GM12865 (cell line): ENCODE results near the gene CST7.

Experiments used
- DNase-seq: peaks from one replicate; pipeline ENCODE4 v3.0.0; 2010; ENCODE audit warnings: low read depth
- H3K4me3 ChIP-seq: 2 replicates; pipeline ENCODE4 v1.5.1; 2011; ENCODE audit warnings: mild to moderate bottlenecking, low read depth, low read length, control low read depth
- TF ChIP-seq, protein P1 (sequence below): IDR thresholded peaks from 2 replicates; pipeline ENCODE4 v1.5.1; 2011; ENCODE audit warnings: low read length, control low read depth, low read depth, inconsistent platforms; ENCODE audit not compliant: insufficient read depth; ENCODE audit errors: missing control alignments

The CST7 gene

DNA sequence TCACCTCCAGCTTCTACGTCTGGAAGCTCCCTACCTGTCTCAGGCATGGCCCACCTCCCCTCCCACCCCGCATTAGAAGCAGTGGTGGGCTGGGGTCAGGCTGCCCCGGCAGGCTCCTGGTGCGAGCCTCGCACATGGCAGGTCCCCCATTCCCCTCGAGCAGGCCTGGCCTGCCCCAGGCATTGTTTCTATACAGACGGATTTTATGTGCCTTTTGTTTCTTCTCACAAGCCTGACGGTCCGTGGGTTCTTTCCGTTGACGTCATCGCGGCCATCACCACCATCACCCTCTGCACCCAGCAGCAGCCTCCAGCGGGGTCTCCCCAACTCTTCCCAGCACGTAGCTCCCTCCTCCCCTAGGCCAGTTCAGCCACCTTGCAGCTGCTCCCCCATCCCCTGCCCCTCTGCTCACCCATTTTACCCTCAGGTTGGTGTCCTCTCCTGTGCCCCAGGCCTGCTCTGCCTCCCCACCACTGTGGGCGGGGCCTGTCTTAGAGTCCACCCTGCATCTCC, 4.6 kb downstream of the CST7 start:
- TF ChIP-seq, protein P1, sequence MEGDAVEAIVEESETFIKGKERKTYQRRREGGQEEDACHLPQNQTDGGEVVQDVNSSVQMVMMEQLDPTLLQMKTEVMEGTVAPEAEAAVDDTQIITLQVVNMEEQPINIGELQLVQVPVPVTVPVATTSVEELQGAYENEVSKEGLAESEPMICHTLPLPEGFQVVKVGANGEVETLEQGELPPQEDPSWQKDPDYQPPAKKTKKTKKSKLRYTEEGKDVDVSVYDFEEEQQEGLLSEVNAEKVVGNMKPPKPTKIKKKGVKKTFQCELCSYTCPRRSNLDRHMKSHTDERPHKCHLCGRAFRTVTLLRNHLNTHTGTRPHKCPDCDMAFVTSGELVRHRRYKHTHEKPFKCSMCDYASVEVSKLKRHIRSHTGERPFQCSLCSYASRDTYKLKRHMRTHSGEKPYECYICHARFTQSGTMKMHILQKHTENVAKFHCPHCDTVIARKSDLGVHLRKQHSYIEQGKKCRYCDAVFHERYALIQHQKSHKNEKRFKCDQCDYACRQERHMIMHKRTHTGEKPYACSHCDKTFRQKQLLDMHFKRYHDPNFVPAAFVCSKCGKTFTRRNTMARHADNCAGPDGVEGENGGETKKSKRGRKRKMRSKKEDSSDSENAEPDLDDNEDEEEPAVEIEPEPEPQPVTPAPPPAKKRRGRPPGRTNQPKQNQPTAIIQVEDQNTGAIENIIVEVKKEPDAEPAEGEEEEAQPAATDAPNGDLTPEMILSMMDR = no peak
- DNase-seq = no peak
- no peak overlapping the region for H3K4me3 ChIP-seq

DNA sequence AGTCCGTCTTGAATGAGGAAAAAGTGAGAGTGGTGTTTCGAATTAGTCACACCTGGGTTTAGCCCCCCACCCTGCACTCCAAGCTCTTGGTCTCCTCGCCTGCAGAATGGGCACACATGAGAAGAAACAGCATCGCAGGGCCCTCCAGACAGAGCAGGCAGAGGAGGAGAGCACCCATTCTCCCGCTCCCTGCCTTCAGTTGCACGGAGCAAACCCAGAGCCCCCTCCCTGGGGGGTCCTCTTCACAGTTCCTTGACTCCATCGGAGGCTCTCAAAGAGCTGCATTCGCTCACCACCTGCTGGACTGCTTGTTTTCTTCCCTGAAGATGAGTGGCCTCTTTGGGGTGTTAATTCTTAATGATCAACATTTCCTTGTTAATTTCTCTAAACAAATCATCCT, 5.1 kb downstream of the CST7 start:
- TF ChIP-seq, protein P1 = no peak
- no peak overlapping the region for H3K4me3 ChIP-seq
- no peak for DNase-seq

DNA sequence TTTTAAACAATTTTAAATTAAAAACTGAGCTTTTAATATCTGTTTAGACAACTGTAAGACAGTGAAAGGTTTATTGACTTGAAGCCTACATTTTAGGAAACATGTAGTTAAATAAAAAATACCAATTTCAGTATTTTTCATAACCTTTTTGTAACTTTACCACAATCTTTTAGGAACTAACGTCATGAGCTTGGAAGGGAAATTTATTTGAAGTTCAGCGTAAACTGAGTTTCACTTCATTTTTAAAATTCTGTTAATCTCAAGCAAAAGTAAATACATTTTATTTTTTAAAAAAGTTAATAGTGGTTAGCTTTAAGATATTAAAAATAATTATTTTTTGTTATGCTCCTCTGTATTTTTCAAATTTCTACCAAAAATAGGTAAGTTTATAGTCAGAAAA, 5.5 kb downstream of the CST7 start:
- no peak for DNase-seq
- TF ChIP-seq, protein P1 = no peak
- H3K4me3 ChIP-seq = no peak overlapping the region

DNA sequence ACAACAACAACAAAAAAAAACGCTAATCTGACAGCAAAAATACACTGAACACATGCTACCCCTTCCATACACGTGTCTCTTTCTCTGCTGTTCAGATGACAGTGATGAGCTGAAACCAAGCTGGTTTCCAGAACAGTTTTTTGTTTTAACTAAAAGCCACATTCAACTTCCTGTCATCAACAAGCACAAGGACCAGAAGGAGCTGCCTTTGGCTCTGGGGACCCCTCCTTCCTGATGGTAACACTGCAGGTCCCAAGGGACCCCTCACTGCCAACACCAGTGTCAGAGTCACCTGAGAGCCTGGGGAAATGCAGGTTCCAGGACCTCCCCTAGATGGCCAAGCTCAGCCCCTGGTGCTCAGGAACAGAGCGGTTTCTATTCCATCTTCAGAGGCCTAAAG, 6.0 kb downstream of the CST7 start:
- TF ChIP-seq, protein P1 = no peak
- peak; percentile 86 for DNase-seq
- H3K4me3 ChIP-seq = no peak overlapping the region

DNA sequence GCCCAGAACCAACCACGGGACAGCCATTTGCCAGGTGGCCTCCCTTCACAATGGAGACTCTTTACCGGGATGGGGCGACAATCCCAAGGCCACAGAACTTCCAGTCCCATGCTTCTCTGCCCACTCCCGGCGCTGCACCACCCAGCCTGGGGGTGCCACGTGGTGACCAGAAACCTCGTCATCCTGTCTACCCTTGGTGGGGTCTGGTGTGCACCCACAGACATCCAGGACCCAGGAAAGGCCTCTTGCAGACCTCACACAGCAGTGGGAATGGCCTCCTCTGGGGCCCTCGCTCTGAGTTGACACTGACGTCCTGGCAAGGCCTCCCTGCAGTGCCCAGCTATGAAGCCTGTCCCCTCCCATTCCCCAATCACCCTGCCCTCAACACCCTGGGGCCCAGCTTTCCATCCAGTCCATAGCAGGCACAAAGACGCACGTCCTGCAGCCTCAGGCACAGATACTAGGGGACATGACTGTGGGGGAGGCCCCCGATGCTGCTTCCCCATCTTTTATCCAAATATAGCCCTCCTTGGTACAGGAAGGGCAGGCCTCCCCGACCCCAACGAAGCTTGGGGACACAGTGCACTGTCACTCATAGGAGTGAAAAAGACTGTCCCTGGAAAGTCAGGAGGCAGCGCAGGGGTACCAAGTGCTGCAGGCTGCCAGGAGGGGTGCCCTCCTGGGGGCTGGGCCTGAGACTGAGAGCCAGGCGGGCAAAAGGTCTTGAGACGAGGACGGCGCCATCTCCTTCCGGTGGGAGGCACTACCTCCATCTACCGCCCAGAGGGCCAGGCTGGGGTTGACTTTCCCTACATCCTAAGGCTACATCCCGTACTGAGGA, 7.2 kb downstream of the CST7 start:
- TF ChIP-seq, protein P1 = no peak
- H3K4me3 ChIP-seq = no peak overlapping the region
- no peak for DNase-seq

DNA sequence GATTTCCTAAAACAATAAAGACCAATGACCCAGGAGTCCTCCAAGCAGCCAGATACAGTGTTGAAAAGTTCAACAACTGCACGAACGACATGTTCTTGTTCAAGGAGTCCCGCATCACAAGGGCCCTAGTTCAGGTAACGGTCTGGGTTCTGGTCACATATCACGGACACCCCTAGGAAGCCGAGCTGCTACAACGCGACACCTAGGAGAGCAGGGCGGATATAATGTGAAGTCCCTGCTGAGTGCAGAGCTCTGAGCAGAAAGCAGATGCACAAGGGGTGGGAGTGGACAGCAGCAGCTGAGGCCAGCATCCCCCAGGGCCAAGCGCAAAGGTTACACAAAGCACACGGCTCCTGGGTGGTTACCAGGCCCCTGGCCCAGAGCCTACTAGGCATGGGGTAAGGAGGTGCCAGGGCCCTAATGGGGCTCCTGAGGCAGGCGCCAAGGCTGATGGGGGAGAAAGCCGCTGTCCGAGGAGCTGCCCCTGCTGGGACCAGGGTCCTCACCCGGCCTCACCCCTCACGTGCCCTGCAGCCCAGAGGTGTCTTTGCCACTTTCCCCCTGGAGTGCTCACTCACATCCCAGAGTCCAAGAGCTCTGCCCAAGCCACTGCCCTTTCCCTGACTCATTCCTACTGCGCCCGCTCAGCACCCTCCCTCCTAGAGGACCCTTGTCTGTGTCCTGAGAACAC, 8.4 kb downstream of the CST7 start:
- no peak overlapping the region for H3K4me3 ChIP-seq
- TF ChIP-seq, protein P1 = no peak
- no peak for DNase-seq
